ENCODE data around the gene ANHX.
"Not testable (repeated sequence)": the region's sequence is repeated elsewhere in the genome, so short reads cannot be mapped to it uniquely, and the experiment has no call there.

The ANHX gene

DNA sequence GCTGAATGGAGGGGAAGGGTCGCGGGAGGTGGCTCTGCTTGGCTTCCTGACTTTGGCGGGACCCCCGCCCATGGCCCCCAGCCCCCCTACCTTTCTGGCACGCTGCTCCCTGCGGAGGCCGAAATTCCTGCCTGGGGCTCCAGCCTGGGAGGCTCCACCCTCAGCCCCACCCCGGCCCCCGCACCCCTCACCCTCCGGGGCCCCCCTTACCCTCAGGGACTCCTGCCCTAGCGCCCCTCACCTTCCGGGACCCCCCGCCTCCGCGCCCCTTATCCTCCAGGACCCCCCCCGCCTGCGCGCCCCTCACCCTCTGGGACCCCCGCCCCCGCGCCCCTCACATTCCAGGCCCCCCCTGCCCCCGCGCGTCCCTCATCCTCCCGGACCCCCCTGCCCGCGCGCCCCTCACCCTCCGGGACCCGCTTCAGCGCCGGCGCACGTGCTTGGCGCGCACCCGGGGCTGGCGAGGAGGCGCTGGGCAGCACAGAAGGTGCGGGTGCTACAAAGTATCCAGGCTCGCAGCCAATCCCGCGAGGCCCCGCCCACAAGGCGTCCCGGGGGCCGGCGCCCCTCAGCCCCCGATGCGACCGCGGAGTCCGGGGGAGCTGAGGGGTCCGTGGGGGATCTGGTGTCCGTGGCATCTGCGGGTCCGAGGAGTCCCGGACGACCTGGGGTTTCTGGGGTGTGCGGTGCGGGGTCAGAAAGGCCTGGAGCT lies at the start of gene ANHX:
ANHX (minus strand) TSS at position 477 of the 712 bp plus-strand sequence. CDS start 1,521 bp downstream, outside the sequence.
- no peaks in the 10 kb centered on the region for H3K27me3 ChIP-seq (ENCODE audit: control insufficient read depth, insufficient read depth, low read length)
- H3K9ac ChIP-seq (ENCODE audit: low read length), result no peak within 1 kb of the TSS
- no peak within 1 kb of the TSS for H3K27ac ChIP-seq (ENCODE audit: low read depth, low read length)
- no peak within 1 kb of the TSS for H3K4me3 ChIP-seq (ENCODE audit: low read length)
- no peaks in the 10 kb centered on the region for H3K4me1 ChIP-seq (ENCODE audit: control insufficient read depth, insufficient read depth, low read length)
- no peaks in the 10 kb centered on the region for H3K36me3 ChIP-seq (ENCODE audit: control insufficient read depth, insufficient read depth, low read length)

DNA sequence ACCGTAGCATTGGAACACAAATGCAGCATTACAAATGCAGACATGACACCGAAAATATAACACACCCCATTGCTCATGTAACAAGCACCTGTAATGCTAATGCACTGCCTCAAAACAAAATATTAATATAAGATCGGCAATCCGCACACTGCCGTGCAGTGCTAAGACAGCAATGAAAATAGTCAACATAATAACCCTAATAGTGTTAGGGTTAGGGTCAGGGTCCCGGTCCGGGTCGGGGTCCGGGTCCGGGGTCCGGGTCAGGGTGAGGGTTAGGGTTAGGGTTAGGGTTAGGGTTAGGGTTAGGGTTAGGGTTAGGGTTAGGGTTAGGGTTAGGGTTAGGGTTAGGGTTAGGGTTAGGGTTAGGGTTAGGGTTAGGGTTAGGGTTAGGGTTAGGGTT lies 29.0 kb upstream of the ANHX start:
- H3K27ac ChIP-seq (ENCODE audit: low read depth, low read length); H3K9ac ChIP-seq (ENCODE audit: low read length); H3K27me3 ChIP-seq (ENCODE audit: control insufficient read depth, insufficient read depth, low read length); H3K4me3 ChIP-seq (ENCODE audit: low read length); H3K36me3 ChIP-seq (ENCODE audit: control insufficient read depth, insufficient read depth, low read length); H3K4me1 ChIP-seq (ENCODE audit: control insufficient read depth, insufficient read depth, low read length): not testable (repeated sequence)

DNA sequence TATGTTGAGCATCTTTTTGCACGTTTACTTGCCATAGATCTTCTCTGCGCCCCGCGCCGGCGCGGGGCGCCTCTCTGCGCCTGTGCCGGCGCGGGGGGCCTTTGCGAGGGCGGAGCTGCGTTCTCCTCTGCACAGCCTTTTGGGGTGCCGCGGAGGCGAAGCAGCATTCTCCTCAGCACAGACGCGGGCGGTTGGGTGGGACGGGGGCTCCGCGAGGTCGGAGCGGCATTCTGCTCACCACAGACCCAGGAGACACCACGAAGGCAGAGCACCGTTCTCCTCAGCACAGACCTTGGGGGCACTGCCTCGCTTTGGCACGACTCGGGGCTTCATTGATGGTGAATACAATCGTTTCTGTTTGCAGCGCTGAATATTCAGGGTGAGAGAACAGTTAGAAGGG lies 28.5 kb upstream of the ANHX start:
- H3K27me3 ChIP-seq (ENCODE audit: control insufficient read depth, insufficient read depth, low read length), result no peaks in the 10 kb centered on the region
- no peak overlapping the region for H3K9ac ChIP-seq (ENCODE audit: low read length)
- H3K27ac ChIP-seq (ENCODE audit: low read depth, low read length), result no peak overlapping the region
- H3K4me3 ChIP-seq (ENCODE audit: low read length), result no peak overlapping the region
- no peaks in the 10 kb centered on the region for H3K36me3 ChIP-seq (ENCODE audit: control insufficient read depth, insufficient read depth, low read length)
- no peaks in the 10 kb centered on the region for H3K4me1 ChIP-seq (ENCODE audit: control insufficient read depth, insufficient read depth, low read length)

DNA sequence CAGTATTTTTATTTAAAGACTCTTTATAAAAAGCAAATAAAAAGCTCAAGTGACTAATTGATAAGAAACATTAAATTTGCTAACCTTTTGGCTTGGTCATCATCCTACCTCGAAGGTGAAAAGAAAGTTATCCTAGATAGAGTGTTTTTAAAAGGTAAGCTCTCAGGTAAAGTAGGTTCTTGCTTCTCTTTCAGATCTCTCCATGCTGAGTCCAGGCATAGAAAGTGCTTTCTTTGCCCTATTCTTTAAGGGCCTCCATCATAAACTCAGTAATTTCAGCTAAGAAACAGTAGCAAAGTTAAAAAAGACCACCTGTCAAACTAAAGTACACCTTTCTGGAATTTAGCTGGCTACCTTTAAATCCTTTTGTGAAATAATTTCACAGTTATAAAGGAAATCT lies 20.6 kb upstream of the ANHX start:
- Histone ChIP-seq H3K36me3 (ENCODE audit: control insufficient read depth, insufficient read depth, low read length) (no peaks in the 10 kb centered on the region), H3K4me3 (ENCODE audit: low read length) (no peak overlapping the region), H3K4me1 (ENCODE audit: control insufficient read depth, insufficient read depth, low read length) (no peaks in the 10 kb centered on the region), H3K27me3 (ENCODE audit: control insufficient read depth, insufficient read depth, low read length) (no peaks in the 10 kb centered on the region), H3K27ac (ENCODE audit: low read depth, low read length) (no peak overlapping the region), H3K9ac (ENCODE audit: low read length) (no peak overlapping the region)

DNA sequence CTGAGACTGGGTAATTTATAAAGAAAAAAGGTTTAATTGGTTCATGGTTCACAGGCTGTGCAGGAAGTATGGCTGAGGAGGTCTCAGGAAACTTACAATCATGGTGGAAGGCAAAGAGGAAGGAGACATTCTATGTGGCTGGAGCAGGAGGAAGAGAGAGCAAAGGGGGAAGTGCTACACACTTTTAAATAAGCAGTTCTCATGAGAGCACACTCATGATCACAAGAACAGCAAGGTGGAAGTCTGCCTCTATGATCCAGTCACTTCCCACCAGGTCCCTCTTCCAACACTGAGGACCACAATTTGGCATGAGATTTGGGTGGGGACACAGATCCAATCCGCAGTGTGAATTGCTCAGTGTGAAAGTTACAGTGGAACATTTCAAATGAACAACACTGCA lies 20.2 kb upstream of the ANHX start:
- H3K4me3 ChIP-seq (ENCODE audit: low read length); H3K4me1 ChIP-seq (ENCODE audit: control insufficient read depth, insufficient read depth, low read length); H3K36me3 ChIP-seq (ENCODE audit: control insufficient read depth, insufficient read depth, low read length); H3K9ac ChIP-seq (ENCODE audit: low read length); H3K27me3 ChIP-seq (ENCODE audit: control insufficient read depth, insufficient read depth, low read length); H3K27ac ChIP-seq (ENCODE audit: low read depth, low read length): not testable (repeated sequence)

DNA sequence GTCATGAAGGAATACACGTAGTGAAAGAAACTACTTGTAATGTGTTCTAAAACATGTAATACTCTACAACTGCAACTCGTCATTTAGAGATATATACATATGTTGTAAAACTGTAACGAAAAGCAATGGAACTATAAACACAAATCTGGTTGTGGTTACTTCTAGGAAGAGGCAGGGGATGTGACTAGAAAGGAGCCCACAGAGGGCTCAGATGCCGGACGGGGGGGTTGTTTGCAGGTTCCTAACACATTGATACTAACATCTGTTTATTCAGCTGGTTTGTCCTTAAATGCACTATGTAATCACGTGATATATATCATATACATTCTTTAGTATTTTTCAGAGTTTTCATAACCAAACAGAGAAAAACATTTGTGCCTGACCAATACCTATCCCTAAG lies 16.1 kb upstream of the ANHX start:
- no peaks in the 10 kb centered on the region for H3K36me3 ChIP-seq (ENCODE audit: control insufficient read depth, insufficient read depth, low read length)
- no peaks in the 10 kb centered on the region for H3K27me3 ChIP-seq (ENCODE audit: control insufficient read depth, insufficient read depth, low read length)
- H3K4me1 ChIP-seq (ENCODE audit: control insufficient read depth, insufficient read depth, low read length), result no peaks in the 10 kb centered on the region
- no peak overlapping the region for H3K9ac ChIP-seq (ENCODE audit: low read length)
- no peak overlapping the region for H3K27ac ChIP-seq (ENCODE audit: low read depth, low read length)
- H3K4me3 ChIP-seq (ENCODE audit: low read length), result no peak overlapping the region

DNA sequence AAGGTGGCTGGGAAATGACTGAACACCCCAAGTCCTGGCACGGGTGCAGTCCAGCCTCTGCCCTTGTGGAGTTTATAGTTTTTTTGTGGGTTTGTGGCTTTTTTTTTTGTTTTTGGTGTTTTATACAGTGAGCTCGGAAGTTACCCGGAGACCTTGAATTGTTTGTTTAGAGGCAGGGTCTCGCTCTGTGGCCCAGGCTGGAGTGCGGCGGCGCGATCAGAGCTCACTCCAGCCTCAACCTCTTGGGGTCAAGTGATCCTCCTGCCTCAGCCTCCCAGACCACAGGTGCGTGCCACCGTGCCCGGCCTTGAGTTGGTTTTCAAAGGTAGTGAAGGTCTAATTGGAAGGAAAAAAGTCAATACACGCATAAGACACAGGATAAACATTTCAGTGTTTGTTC lies 879 bp upstream of the ANHX start:
- H3K36me3 ChIP-seq (ENCODE audit: control insufficient read depth, insufficient read depth, low read length), result no peaks in the 10 kb centered on the region
- no peak overlapping the region for H3K4me3 ChIP-seq (ENCODE audit: low read length)
- H3K4me1 ChIP-seq (ENCODE audit: control insufficient read depth, insufficient read depth, low read length), result no peaks in the 10 kb centered on the region
- H3K27me3 ChIP-seq (ENCODE audit: control insufficient read depth, insufficient read depth, low read length), result no peaks in the 10 kb centered on the region
- no peak overlapping the region for H3K9ac ChIP-seq (ENCODE audit: low read length)
- no peak overlapping the region for H3K27ac ChIP-seq (ENCODE audit: low read depth, low read length)

DNA sequence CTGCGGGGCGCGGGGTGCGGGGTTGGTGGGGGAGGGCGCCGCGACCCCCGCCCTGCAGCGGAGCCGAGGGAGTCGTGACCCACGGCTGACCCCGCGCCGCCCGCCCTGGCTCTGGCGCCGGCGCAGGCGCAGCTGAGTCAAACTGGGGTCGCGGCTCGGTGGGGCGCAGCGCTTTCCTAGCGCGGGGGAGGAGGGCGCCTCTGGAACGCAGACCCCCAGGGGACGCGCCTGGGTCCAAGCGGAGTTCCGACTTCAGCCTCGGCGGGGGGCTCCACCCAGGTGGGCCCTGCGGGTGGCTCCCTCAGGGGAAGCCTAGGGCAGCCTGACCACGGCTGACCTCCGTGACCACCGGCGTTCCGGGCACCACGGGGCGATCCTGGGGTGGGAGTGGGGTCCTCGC lies 467 bp upstream of the ANHX start:
- H3K27ac ChIP-seq (ENCODE audit: low read depth, low read length), result no peak overlapping the region
- no peaks in the 10 kb centered on the region for H3K36me3 ChIP-seq (ENCODE audit: control insufficient read depth, insufficient read depth, low read length)
- no peak overlapping the region for H3K9ac ChIP-seq (ENCODE audit: low read length)
- H3K4me3 ChIP-seq (ENCODE audit: low read length), result no peak overlapping the region
- H3K27me3 ChIP-seq (ENCODE audit: control insufficient read depth, insufficient read depth, low read length), result no peaks in the 10 kb centered on the region
- H3K4me1 ChIP-seq (ENCODE audit: control insufficient read depth, insufficient read depth, low read length), result no peaks in the 10 kb centered on the region

DNA sequence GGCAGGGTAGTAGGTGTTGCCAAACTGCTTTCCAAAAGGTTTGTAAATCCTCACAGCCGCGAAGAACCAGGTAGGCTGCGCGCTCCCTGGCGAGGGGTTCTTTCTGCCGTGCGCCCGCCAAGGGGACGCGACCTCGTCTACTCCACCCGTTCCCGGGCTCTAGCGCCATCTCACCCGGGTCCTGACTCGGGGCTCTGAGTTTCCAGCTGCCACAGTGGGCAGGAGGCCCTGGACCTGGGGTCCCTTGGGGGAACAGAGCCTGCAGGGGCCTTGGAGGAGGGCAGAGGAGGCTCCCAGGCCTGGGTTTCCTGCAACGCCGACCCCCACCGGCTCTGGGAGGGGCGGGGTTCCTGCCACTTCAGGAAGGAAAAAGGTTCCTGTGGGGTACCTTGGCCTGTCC lies 706 bp downstream of the ANHX start:
- no peak overlapping the region for H3K27ac ChIP-seq (ENCODE audit: low read depth, low read length)
- H3K4me3 ChIP-seq (ENCODE audit: low read length), result no peak overlapping the region
- no peaks in the 10 kb centered on the region for H3K4me1 ChIP-seq (ENCODE audit: control insufficient read depth, insufficient read depth, low read length)
- H3K36me3 ChIP-seq (ENCODE audit: control insufficient read depth, insufficient read depth, low read length), result no peaks in the 10 kb centered on the region
- no peak overlapping the region for H3K9ac ChIP-seq (ENCODE audit: low read length)
- no peaks in the 10 kb centered on the region for H3K27me3 ChIP-seq (ENCODE audit: control insufficient read depth, insufficient read depth, low read length)

DNA sequence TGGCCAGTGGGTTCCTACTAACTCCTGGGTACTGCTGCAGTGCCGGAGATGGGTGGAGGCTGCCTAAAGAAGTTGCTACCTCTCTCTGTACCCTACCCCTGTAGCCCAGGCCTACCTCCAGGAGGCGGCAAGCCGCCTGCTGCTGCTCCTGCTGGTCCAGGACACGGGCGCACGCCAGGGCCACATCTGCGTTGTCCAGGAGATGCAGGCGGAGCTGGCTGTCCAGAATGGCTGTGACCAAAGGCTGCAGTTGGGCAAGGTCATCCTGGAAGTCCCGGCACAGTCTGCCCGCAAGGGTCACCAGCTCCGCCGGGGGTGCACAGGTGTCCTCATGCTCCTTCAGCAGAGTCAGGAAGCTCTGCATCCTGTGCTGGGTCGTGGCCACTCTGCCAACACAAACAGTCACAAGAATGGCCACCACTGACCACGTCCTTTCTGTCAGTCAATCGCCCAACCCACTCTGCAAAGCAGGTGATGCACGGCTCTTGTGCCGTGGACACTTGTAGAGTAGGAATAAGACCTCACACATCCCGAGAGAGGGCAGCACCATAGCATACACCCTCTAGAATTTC lies 1.6 kb downstream of the ANHX start:
- no peak overlapping the region for H3K4me3 ChIP-seq (ENCODE audit: low read length)
- no peak overlapping the region for H3K27ac ChIP-seq (ENCODE audit: low read depth, low read length)
- no peak overlapping the region for H3K9ac ChIP-seq (ENCODE audit: low read length)
- no peaks in the 10 kb centered on the region for H3K27me3 ChIP-seq (ENCODE audit: control insufficient read depth, insufficient read depth, low read length)
- H3K4me1 ChIP-seq (ENCODE audit: control insufficient read depth, insufficient read depth, low read length), result no peaks in the 10 kb centered on the region
- no peaks in the 10 kb centered on the region for H3K36me3 ChIP-seq (ENCODE audit: control insufficient read depth, insufficient read depth, low read length)

DNA sequence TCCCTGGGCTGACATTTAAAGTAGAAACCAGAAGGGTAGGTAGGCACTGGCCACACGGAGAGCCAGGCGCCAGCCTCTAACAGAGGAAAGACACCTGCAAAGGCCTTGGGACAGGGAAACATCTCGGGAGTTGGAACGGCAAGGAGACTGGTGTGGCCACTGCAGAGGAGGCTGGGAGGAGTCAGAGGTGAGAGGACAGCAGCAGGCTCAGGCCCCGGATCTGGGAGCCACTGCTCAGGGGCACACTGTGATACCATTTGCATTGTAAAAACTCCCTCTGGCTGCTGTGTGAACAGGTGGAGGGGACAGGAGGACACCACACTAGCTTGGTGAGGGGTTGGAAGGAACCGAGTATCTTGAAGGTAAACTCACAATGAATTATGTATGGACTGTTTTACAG lies 2.7 kb downstream of the ANHX start:
- H3K9ac ChIP-seq (ENCODE audit: low read length), result no peak overlapping the region
- no peaks in the 10 kb centered on the region for H3K36me3 ChIP-seq (ENCODE audit: control insufficient read depth, insufficient read depth, low read length)
- no peaks in the 10 kb centered on the region for H3K4me1 ChIP-seq (ENCODE audit: control insufficient read depth, insufficient read depth, low read length)
- no peak overlapping the region for H3K27ac ChIP-seq (ENCODE audit: low read depth, low read length)
- no peaks in the 10 kb centered on the region for H3K27me3 ChIP-seq (ENCODE audit: control insufficient read depth, insufficient read depth, low read length)
- no peak overlapping the region for H3K4me3 ChIP-seq (ENCODE audit: low read length)

DNA sequence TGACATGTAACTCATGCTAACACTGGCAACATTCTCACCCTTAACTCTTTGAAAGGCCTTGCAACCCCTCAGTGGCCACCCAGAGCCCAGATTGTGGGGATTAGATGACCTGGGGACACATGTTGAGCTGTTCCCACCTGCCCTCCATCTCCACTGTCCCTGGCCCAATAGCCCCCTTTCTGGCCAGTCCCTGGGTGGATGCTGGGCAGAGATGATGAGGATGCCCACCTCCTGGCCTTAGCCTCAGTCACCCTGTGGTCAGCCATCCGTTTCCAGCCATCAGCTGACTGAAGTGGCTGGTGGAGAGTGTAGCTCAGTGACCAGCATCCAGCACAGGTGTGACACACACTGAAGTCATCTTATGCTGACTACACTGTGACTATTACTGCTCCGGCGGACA lies 4.7 kb downstream of the ANHX start:
- Histone ChIP-seq H3K9ac (ENCODE audit: low read length) (no peak overlapping the region), H3K4me1 (ENCODE audit: control insufficient read depth, insufficient read depth, low read length) (no peaks in the 10 kb centered on the region), H3K27ac (ENCODE audit: low read depth, low read length) (no peak overlapping the region), H3K4me3 (ENCODE audit: low read length) (no peak overlapping the region), H3K36me3 (ENCODE audit: control insufficient read depth, insufficient read depth, low read length) (no peaks in the 10 kb centered on the region), H3K27me3 (ENCODE audit: control insufficient read depth, insufficient read depth, low read length) (no peaks in the 10 kb centered on the region)

DNA sequence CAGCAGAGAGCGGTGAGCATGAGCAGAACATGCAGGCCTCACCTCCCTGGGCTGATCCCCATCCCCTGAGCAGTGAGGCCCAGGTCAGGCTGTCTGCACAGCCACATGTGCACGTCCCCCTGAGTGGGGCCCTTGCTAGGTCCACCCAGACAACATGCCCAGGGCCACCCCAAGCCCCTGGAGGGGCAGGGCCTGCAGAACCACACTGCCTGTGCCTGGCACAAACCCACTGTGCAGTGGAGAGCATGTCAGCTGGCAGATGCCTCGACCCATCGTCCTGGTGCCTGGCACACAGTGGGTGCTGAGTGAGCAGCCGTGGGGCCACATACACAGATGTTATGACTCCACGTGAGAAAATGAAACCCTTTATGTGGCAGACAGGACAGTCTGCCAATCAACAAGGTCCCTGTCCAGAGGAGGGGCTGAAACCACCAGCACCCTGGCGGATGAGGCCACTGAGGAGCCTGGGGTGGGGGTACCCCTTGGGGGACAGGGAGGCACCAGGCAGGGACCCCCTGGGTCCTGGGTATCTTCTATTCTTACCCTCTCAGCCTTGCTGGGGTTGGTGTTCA lies 8.3 kb downstream of the ANHX start:
- no peak overlapping the region for H3K4me3 ChIP-seq (ENCODE audit: low read length)
- H3K27me3 ChIP-seq (ENCODE audit: control insufficient read depth, insufficient read depth, low read length), result no peaks in the 10 kb centered on the region
- H3K4me1 ChIP-seq (ENCODE audit: control insufficient read depth, insufficient read depth, low read length), result no peaks in the 10 kb centered on the region
- no peak overlapping the region for H3K27ac ChIP-seq (ENCODE audit: low read depth, low read length)
- H3K36me3 ChIP-seq (ENCODE audit: control insufficient read depth, insufficient read depth, low read length), result no peaks in the 10 kb centered on the region
- H3K9ac ChIP-seq (ENCODE audit: low read length), result no peak overlapping the region

All from rectal smooth muscle tissue (tissue), 1 donor.